ENCODE data around the gene PTPN14.

Gene PTPN14

GRCh38 chr1:214473387-214473786, 78.0 kb downstream of the PTPN14 start:
- H3K36me3 ChIP-seq (ENCODE audit: insufficient read depth, low read length), result no peaks in the 10 kb centered on the region
- no peaks in the 10 kb centered on the region for H3K27me3 ChIP-seq (ENCODE audit: insufficient read depth, low read length, poor library complexity, severe bottlenecking)
- H3K4me1 ChIP-seq (ENCODE audit: insufficient read depth, low read length, poor library complexity, severe bottlenecking), result no peaks in the 10 kb centered on the region
- no peak overlapping the region for H2AFZ ChIP-seq (ENCODE audit: low read length)
- H3K79me2 ChIP-seq (ENCODE audit: insufficient read depth, low read length), result peaks cover 15% of the 10 kb centered on the region; the same call in 1 of the 2 replicates
- H4K20me1 ChIP-seq (ENCODE audit: insufficient read depth, low read length, poor library complexity, severe bottlenecking), result no peaks in the 10 kb centered on the region
- no peaks in the 10 kb centered on the region for H3K9me3 ChIP-seq (ENCODE audit: insufficient read depth, low read depth, low read length)
- H3K4me2 ChIP-seq (ENCODE audit: low read depth, low read length, poor library complexity, severe bottlenecking), result no peak overlapping the region
- TF ChIP-seq EZH2phosphoT487 (IDR thresholded peaks at IDR 0.05; ENCODE audit: borderline replicate concordance), result no peak
- no peak for TF ChIP-seq CTCF (conservative IDR thresholded peaks at IDR 0.05; ENCODE audit: low read length)
- no peak overlapping the region for H3K4me3 ChIP-seq (ENCODE audit: low read length, poor library complexity, severe bottlenecking)
- no peak overlapping the region for H3K9ac ChIP-seq (ENCODE audit: low read depth, low read length, poor library complexity, severe bottlenecking)
- no peaks in the 10 kb centered on the region for H3K9me2 ChIP-seq (replicated peaks; ENCODE audit: low read depth, low read length)
- no peaks in the 10 kb centered on the region for H3F3A ChIP-seq (ENCODE audit: low read depth)

- Histone ChIP-seq H4K20me1 (ENCODE audit: insufficient read depth, low read length, poor library complexity, severe bottlenecking) (no peaks in the 10 kb centered on the region), H3K36me3 (ENCODE audit: insufficient read depth, low read length) (no peaks in the 10 kb centered on the region), H3K27me3 (ENCODE audit: insufficient read depth, low read length, poor library complexity, severe bottlenecking) (no peaks in the 10 kb centered on the region), H3K9me2 (replicated peaks; ENCODE audit: low read depth, low read length) (no peaks in the 10 kb centered on the region), H3K4me1 (ENCODE audit: insufficient read depth, low read length, poor library complexity, severe bottlenecking) (no peaks in the 10 kb centered on the region), H3K9me3 (ENCODE audit: insufficient read depth, low read depth, low read length) (no peaks in the 10 kb centered on the region), H3K4me3 (ENCODE audit: low read length, poor library complexity, severe bottlenecking) (no peak overlapping the region), H3K4me2 (ENCODE audit: low read depth, low read length, poor library complexity, severe bottlenecking) (no peak overlapping the region), H3F3A (ENCODE audit: low read depth) (no peaks in the 10 kb centered on the region), H3K9ac (ENCODE audit: low read depth, low read length, poor library complexity, severe bottlenecking) (no peak overlapping the region), H3K79me2 (ENCODE audit: insufficient read depth, low read length) (peaks cover 15% of the 10 kb centered on the region; the same call in 1 of the 2 replicates), H2AFZ (ENCODE audit: low read length) (no peak overlapping the region)
- TF ChIP-seq CTCF (conservative IDR thresholded peaks at IDR 0.05; ENCODE audit: low read length) (no peak), EZH2phosphoT487 (IDR thresholded peaks at IDR 0.05; ENCODE audit: borderline replicate concordance) (no peak)
Measured at GRCh38 chr1:214472364-214472763, 79.0 kb downstream of the PTPN14 start.

- H3K79me2 ChIP-seq (ENCODE audit: insufficient read depth, low read length), result peaks cover 17% of the 10 kb centered on the region
- no peaks in the 10 kb centered on the region for H3K9me2 ChIP-seq (replicated peaks; ENCODE audit: low read depth, low read length)
- no peaks in the 10 kb centered on the region for H3K4me1 ChIP-seq (ENCODE audit: insufficient read depth, low read length, poor library complexity, severe bottlenecking)
- no peak overlapping the region for H3K4me3 ChIP-seq (ENCODE audit: low read length, poor library complexity, severe bottlenecking)
- H2AFZ ChIP-seq (ENCODE audit: low read length), result no peak overlapping the region
- no peaks in the 10 kb centered on the region for H3F3A ChIP-seq (ENCODE audit: low read depth)
- H3K9ac ChIP-seq (ENCODE audit: low read depth, low read length, poor library complexity, severe bottlenecking), result no peak overlapping the region
- H4K20me1 ChIP-seq (ENCODE audit: insufficient read depth, low read length, poor library complexity, severe bottlenecking), result no peaks in the 10 kb centered on the region
- no peaks in the 10 kb centered on the region for H3K9me3 ChIP-seq (ENCODE audit: insufficient read depth, low read depth, low read length)
- no peak; the same call in 1 of the 2 replicates for TF ChIP-seq CTCF (conservative IDR thresholded peaks at IDR 0.05; ENCODE audit: low read length)
- no peak for TF ChIP-seq EZH2phosphoT487 (IDR thresholded peaks at IDR 0.05; ENCODE audit: borderline replicate concordance)
- no peaks in the 10 kb centered on the region for H3K27me3 ChIP-seq (ENCODE audit: insufficient read depth, low read length, poor library complexity, severe bottlenecking)
- no peak overlapping the region for H3K4me2 ChIP-seq (ENCODE audit: low read depth, low read length, poor library complexity, severe bottlenecking)
- no peaks in the 10 kb centered on the region for H3K36me3 ChIP-seq (ENCODE audit: insufficient read depth, low read length)
Measured at GRCh38 chr1:214471458-214471857, 79.9 kb downstream of the PTPN14 start.
